Measurements from ENCODE around the gene LIAS. TPM values are rescaled to one million over a fixed set of nuclear protein-coding genes. Genes with fewer than 3 reads are reported as not detected.
"Not testable (repeated sequence)": the region's sequence is repeated elsewhere in the genome, so short reads cannot be mapped to it uniquely, and the experiment has no call there.

LIAS gene
- total RNA-seq, 2 donors from 2014 or later = 4.9 to 15.3 TPM

DNA sequence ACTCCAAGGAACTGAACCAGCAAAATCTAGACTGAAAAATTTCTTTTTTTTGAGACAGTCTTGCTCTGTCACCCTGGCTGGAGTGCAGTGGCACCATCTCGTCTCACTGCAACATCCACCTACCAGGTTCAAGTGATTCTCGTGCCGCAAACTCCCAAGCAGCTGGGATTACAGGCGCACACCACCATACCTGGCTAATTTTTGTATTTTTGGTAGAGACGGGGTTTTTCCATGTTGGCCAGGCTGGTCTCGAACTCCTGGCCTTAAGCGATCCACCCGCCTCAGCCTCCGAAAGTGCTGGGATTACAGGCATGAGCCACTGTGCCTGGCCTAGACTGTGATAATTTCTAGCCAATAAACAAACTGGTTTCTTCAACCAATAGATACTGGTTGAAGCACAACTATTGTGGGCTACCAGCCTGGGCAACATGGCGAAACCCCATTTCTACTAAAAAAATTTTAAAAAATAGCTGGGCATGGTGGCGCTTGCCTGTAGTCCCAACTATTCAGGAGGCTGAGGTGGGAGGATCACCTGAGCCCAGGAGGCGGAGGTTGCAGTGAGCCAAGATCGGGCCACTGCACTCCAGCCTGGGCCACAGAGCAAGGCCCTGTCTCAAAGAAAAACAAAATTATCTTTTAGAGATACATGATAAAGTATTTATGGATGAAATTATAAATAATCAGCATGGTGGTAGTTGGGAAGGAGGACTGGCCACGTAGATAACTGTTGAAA lies 57.0 kb downstream of the LIAS start:
- H3K36me3 ChIP-seq (replicated peaks in 1 of 2; ENCODE audit: insufficient read depth in 1 of 2, low read depth in 2 of 2); H3K27me3 ChIP-seq; H3K9me3 ChIP-seq; intact Hi-C loops (cut with DNase I); ATAC-seq; DNase-seq; H3K4me3 ChIP-seq: not testable (repeated sequence)
- 91 to 96% methylated on average over 14 of the region's 14 CpGs for WGBS, 2 donors
- H3K27ac ChIP-seq = peak overlapping the region in 3 of 4 donors; percentile 64 to 83 (median 65)
- peaks cover 30% of the 10 kb centered on the region for H3K4me1 ChIP-seq
- TF ChIP-seq POLR2A (IDR thresholded peaks at IDR 0.05) = peak in 1 of 3 donors; percentile 2

DNA sequence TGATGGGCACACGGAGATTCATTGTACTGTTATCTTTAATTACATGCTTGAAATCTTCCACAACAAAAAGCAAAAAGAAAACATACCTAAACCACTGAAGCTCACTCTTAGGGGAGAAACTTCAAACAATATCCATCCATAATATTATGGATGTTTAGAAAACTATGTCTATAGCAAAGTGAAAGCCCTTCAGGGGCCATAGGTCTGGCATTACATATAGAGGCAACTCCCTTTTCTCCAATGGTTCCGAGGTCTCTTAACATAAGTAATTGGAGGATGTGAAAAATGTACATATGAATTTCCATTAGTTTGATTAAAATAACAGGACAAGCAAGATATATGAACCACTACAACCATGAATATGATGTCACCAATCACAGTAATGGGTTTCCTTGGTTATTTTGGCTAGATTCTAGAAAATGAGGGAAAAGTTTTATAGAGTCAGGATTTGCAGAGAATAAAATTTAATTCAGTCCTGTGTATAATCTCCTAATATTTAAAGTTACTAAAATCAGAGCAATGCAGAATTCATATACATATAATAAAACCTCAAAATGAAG lies 57.6 kb downstream of the LIAS start:
- H3K27me3 ChIP-seq = no peaks in the 10 kb centered on the region
- no peaks in the 10 kb centered on the region for H3K9me3 ChIP-seq
- ATAC-seq (no peak), DNase-seq (no peak)
- intact Hi-C loops (cut with DNase I) = no loop called here
- no peak overlapping the region for H3K4me3 ChIP-seq
- WGBS, 2 donors = 85 to 88% methylated on average over 2 of the region's 2 CpGs
- TF ChIP-seq POLR2A (IDR thresholded peaks at IDR 0.05) = no peak
- TF ChIP-seq, protein P1, sequence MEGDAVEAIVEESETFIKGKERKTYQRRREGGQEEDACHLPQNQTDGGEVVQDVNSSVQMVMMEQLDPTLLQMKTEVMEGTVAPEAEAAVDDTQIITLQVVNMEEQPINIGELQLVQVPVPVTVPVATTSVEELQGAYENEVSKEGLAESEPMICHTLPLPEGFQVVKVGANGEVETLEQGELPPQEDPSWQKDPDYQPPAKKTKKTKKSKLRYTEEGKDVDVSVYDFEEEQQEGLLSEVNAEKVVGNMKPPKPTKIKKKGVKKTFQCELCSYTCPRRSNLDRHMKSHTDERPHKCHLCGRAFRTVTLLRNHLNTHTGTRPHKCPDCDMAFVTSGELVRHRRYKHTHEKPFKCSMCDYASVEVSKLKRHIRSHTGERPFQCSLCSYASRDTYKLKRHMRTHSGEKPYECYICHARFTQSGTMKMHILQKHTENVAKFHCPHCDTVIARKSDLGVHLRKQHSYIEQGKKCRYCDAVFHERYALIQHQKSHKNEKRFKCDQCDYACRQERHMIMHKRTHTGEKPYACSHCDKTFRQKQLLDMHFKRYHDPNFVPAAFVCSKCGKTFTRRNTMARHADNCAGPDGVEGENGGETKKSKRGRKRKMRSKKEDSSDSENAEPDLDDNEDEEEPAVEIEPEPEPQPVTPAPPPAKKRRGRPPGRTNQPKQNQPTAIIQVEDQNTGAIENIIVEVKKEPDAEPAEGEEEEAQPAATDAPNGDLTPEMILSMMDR (IDR thresholded peaks at IDR 0.05) = no peak
- H3K36me3 ChIP-seq (replicated peaks in 1 of 2; ENCODE audit: insufficient read depth in 1 of 2, low read depth in 2 of 2) = peaks cover 4 to 5% of the 10 kb centered on the region in 2 donors
- peak overlapping the region in 2 of 4 donors; percentile 64 to 83 for H3K27ac ChIP-seq
- peaks cover 30% of the 10 kb centered on the region for H3K4me1 ChIP-seq

DNA sequence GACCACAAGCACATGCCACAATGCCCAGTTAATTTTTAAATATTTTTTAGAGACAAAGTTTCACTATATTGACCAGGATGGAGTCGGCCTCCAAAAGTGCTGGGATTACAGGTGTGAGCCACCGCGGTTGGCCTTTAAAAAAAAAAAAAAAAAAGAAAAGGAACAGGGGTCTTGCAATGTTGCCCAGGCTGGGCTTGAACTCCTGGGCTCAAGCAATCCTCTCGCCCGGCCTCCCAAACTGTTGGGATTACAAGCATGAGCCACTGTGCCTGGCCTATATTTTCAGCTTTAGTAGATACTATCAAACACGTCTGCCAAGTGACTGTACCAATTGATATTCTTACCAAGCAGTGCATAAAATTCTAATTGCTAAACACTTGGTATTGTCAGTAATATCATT lies 59.6 kb downstream of the LIAS start:
- Histone ChIP-seq H3K4me3 (no peak overlapping the region), H3K9me3 (no peaks in the 10 kb centered on the region), H3K27me3 (no peaks in the 10 kb centered on the region), H3K36me3 (replicated peaks in 1 of 2; ENCODE audit: insufficient read depth in 1 of 2, low read depth in 2 of 2) (peaks cover 0 to 4% of the 10 kb centered on the region in 2 donors), H3K27ac (no peak overlapping the region), H3K4me1 (peaks cover 30% of the 10 kb centered on the region)
- intact Hi-C loops (cut with DNase I) = no loop called here
- 91 to 96% methylated on average over 6 of the region's 6 CpGs for WGBS, 2 donors
- no peak for DNase-seq
- no peak for ATAC-seq
- TF ChIP-seq POLR2A (IDR thresholded peaks at IDR 0.05) = no peak
- TF ChIP-seq, protein P1 (IDR thresholded peaks at IDR 0.05) = no peak

DNA sequence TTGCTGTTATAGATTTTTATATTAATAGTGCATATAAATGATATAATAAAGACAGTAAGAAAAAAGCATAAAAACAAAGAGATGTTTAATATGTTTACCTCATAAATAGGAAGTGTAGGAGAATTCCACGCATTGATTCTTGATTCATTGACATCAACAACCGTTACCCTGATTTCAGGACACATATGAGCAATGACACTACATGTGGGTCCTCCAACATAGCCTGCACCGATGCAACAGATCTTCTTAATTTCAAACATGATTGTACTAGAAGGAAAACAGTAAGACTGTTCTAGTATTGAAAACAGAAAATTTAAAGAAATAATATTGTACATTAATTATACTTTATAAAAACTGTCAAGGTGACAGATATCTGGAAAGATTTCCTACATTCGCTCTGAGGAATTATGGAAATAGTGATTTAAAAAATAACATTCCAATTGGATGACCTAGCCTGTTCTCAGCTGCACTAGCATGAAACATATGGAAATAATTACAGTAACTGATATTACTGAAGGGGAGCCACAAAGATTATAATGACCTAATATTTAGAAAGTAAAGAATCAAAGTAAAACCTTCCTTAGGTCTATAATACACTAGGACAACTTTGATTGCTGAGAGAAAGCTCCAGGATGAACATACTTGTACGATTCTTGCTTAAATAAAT lies 62.5 kb downstream of the LIAS start:
- WGBS, 2 donors = 54 to 55% methylated on average over 5 of the region's 5 CpGs
- intact Hi-C loops (cut with DNase I) = no loop called here
- ATAC-seq = peak; percentile 30
- TF ChIP-seq, protein P1 (IDR thresholded peaks at IDR 0.05) = no peak
- no peak for TF ChIP-seq POLR2A (IDR thresholded peaks at IDR 0.05)
- Histone ChIP-seq H3K4me3 (no peak overlapping the region), H3K27me3 (no peaks in the 10 kb centered on the region), H3K4me1 (peaks cover 19% of the 10 kb centered on the region), H3K36me3 (replicated peaks in 1 of 2; ENCODE audit: insufficient read depth in 1 of 2, low read depth in 2 of 2) (peaks cover 0 to 4% of the 10 kb centered on the region in 2 donors), H3K9me3 (no peaks in the 10 kb centered on the region), H3K27ac (peak overlapping the region in 2 of 4 donors; percentile 17 to 40)
- no peak for DNase-seq

DNA sequence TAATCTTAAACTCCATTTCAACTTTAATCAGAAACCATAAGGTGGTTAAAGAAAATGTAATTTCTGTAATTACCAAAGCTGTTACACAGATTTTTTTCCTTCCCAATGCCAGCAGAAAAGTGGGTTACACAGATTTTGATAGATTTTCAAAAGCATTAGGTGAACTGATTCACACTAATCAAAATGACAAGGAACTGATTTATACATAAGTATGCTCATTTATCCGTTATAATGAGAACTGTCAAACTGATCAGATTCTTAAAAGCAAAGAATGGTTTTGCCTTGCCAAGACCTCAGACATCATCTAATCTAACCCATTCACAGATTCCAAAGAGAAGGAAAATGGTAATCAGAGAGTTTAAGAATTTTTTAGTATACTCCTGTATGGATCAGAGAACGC lies 63.2 kb downstream of the LIAS start:
- no peak for ATAC-seq
- Histone ChIP-seq H3K4me1 (peaks cover 18% of the 10 kb centered on the region), H3K9me3 (no peaks in the 10 kb centered on the region), H3K36me3 (replicated peaks in 1 of 2; ENCODE audit: insufficient read depth in 1 of 2, low read depth in 2 of 2) (peaks cover 0 to 4% of the 10 kb centered on the region in 2 donors), H3K4me3 (no peak overlapping the region), H3K27ac (peak overlapping the region in 3 of 4 donors; percentile 1 to 40 (median 17)), H3K27me3 (no peaks in the 10 kb centered on the region)
- no peak for DNase-seq
- TF ChIP-seq POLR2A (IDR thresholded peaks at IDR 0.05) = no peak
- TF ChIP-seq, protein P1 (IDR thresholded peaks at IDR 0.05) = no peak
- WGBS, 2 donors = 21 to 55% methylated on average over 2 of the region's 2 CpGs
- intact Hi-C loops (cut with DNase I) = no loop called here

Measured in body of pancreas (tissue), 4 donors.